Brain microvascular endothelial cell (primary cell): ENCODE measurements around the gene ARHGEF17.

Source experiments
- DNase-seq: peaks from one replicate; pipeline ENCODE4 v3.0.0-alpha.2; 2020
- H3K27ac ChIP-seq: fragments of 250-450 bp; sonication (Bioruptor Pico); 2 replicates; pipeline ENCODE4 v1.5.1; 2020; ENCODE audit warnings: mild to moderate bottlenecking, moderate library complexity
- H3K27me3 ChIP-seq: fragments of 250-450 bp; sonication (Bioruptor Pico); replicated peaks from 2 replicates; pipeline ENCODE4 v1.5.1; 2020; ENCODE audit warnings: mild to moderate bottlenecking
- H3K36me3 ChIP-seq: fragments of 250-450 bp; sonication (Bioruptor Pico); replicated peaks from 2 replicates; pipeline ENCODE4 v1.5.1; 2020; ENCODE audit warnings: mild to moderate bottlenecking
- H3K4me3 ChIP-seq: 2 replicates; pipeline ENCODE4 v1.5.1; 2011; ENCODE audit warnings: low read depth, mild to moderate bottlenecking, control low read depth, low read length, moderate library complexity
- in situ Hi-C: cut with HindIII; loops from 2 replicates; pipeline ENCODE4 v1.10.0; 2017; ENCODE audit warnings: low sequenced_read_pairs, low pct_ligation_motif_present
- TF ChIP-seq, protein P1 (sequence below): IDR thresholded peaks from 2 replicates; pipeline ENCODE4 v1.5.1; 2011; ENCODE audit warnings: low read depth, mild to moderate bottlenecking, moderate library complexity, low read length, control low read depth, inconsistent platforms; ENCODE audit errors: missing control alignments

Gene ARHGEF17

DNA sequence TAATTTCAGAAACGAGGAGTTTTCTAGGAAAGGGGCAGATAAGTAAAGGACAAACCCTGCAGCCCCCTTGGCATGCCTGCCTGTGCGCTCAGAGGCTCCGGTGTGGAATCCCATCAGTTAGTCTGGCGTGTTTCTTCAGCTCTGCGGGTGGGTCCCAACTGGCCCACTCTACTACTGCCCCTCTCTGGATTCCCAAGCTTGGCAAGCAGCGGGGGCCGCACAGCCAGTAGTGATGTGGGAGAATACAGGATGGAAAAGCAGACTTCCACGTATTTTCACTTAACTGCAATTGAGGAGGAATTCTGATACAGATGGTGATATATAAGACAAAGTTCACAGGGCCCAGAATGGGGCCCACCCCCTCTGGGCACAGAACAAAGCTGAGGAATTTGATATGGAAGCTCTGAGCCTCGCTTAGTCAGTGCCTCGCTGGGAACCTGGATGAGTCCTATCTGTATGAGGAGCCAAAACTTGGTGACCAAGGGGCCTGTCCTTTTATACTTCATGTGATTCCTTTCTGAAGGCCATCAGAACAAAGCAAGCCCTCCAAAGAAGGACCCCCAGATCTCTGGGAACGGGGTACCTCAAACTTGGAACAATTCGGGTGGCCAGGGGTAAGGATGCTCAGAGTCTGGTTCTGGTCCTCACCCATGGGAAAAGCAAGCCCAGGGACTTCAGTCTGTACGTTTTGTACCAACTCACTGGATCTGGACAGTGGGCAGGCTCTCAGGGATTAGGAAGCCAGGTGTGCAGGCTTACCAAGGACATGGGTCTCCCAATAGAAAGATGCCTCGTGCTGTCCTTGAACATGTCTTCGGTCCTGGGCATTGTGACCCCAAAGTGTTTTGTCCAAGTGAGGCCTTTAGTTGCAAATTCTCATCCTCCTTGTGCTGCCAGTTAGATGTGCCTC lies 94.1 kb downstream of the ARHGEF17 start:
- TF ChIP-seq, protein P1, sequence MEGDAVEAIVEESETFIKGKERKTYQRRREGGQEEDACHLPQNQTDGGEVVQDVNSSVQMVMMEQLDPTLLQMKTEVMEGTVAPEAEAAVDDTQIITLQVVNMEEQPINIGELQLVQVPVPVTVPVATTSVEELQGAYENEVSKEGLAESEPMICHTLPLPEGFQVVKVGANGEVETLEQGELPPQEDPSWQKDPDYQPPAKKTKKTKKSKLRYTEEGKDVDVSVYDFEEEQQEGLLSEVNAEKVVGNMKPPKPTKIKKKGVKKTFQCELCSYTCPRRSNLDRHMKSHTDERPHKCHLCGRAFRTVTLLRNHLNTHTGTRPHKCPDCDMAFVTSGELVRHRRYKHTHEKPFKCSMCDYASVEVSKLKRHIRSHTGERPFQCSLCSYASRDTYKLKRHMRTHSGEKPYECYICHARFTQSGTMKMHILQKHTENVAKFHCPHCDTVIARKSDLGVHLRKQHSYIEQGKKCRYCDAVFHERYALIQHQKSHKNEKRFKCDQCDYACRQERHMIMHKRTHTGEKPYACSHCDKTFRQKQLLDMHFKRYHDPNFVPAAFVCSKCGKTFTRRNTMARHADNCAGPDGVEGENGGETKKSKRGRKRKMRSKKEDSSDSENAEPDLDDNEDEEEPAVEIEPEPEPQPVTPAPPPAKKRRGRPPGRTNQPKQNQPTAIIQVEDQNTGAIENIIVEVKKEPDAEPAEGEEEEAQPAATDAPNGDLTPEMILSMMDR, result no peak
- no peak for DNase-seq
- H3K27me3 ChIP-seq, result no peaks in the 10 kb centered on the region
- no peak overlapping the region for H3K4me3 ChIP-seq
- peaks cover 2% of the 10 kb centered on the region for H3K36me3 ChIP-seq
- in situ Hi-C loops, result no loop called here
- no peak overlapping the region for H3K27ac ChIP-seq

DNA sequence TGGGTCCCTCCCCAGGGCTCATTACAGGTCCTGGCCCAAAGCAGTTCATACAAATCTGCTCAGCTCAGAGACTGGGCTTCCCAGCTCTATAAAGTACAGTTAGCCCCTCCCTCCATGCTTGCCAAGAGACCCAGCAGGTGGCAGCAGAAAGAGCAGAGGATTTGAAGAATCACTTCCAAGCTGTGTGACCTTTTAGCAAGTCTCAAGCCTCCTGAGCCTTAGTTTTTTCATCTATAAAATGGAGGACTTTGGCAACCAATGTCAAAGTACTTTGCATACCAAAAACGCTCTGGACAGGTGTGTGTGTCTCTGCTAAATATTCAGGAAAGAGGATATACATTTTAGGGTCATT lies 94.7 kb downstream of the ARHGEF17 start:
- no peak overlapping the region for H3K4me3 ChIP-seq
- no peak overlapping the region for H3K27ac ChIP-seq
- in situ Hi-C loops, result no loop called here
- H3K27me3 ChIP-seq, result no peaks in the 10 kb centered on the region
- TF ChIP-seq, protein P1, result peak; percentile 53
- no peak for DNase-seq
- peaks cover 4% of the 10 kb centered on the region for H3K36me3 ChIP-seq

DNA sequence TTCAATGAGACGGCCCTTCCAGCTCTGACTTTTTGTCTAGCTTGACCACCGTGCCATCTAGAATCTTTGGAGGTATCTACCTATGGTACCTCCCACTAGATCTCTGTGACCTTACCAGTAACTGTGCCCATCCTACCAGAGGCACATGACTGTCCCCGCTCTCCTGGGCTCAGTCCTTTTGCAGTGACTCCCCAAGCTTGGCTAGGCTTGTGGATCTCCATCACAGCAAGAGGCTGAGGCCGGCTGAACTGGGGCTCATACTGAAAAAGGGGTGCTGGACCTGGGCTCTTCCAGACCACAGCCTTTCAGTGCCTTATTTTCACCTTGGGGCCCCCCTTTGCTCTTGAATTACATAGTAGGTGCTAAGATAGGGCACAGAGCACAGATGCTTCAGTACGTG lies 95.5 kb downstream of the ARHGEF17 start:
- H3K27me3 ChIP-seq, result no peaks in the 10 kb centered on the region
- in situ Hi-C loops, result no loop called here
- TF ChIP-seq, protein P1, result no peak
- DNase-seq, result no peak
- H3K27ac ChIP-seq, result no peak overlapping the region
- peaks cover 6% of the 10 kb centered on the region for H3K36me3 ChIP-seq
- no peak overlapping the region for H3K4me3 ChIP-seq

DNA sequence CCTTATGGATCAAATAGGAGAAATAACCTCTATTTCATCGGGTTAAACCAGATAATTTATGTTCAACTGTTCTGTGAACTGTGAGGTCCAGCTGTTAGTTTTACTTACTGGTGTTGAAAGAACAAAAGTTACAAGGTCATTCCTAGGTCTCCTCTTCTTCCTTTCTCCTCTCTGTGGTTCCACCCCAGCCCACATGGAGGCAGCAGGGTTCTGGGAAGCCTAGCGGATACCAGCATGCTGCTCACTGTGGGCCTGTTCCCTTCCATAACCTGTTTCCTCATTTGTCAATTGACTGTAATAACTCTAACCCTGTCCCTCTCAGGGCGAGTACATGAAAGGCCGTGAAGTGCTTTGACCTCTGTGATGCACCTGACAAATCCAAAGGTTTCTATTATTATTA lies 96.0 kb downstream of the ARHGEF17 start:
- no peaks in the 10 kb centered on the region for H3K27me3 ChIP-seq
- H3K4me3 ChIP-seq, result no peak overlapping the region
- in situ Hi-C loops, result no loop called here
- no peak overlapping the region for H3K27ac ChIP-seq
- TF ChIP-seq, protein P1, result peak; percentile 86
- H3K36me3 ChIP-seq, result peaks cover 9% of the 10 kb centered on the region
- DNase-seq, result peak; percentile 59

DNA sequence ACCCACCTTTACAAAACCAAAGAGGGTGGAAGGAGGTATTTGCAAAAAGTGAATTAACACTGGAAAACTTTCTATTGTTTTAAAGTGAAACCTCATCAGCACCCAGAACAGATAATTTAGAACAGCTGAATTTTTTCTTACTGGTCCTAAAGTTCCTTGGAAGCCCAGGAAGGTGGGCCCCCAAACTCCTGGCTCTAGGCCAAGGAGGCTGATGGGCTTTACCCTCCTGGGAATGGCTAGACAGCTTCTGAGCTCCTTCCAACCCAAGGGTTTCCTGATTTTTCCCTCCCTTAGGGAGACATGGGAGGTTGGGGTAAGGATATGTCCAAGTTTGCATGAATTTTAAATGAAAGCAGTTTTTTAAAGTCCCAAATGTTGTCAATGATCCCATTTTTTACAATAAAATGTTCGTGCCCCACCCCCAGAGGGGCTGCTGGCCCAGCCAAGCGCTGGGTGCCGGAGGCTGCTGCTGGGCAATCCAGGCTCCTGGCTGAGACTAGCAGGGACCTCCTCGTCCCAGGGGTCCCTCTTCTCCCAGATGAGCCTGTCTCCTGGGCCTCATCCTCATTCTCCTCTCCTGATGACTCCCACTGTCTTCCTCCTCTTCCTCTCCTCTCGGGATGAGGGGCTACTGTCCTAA lies 96.5 kb downstream of the ARHGEF17 start:
- H3K36me3 ChIP-seq, result peaks cover 12% of the 10 kb centered on the region
- in situ Hi-C loops, result no loop called here
- TF ChIP-seq, protein P1, result no peak
- no peak for DNase-seq
- H3K27ac ChIP-seq, result no peak overlapping the region
- no peaks in the 10 kb centered on the region for H3K27me3 ChIP-seq
- no peak overlapping the region for H3K4me3 ChIP-seq
